Dedifferentiated amniotic fluid mesenchymal stem cell (primary cell): Measurements from ENCODE around the gene GRIK3.

ENCODE experiments used
- DNase-seq: peaks from one replicate; pipeline ENCODE4 v3.0.0-alpha.2; 2016; ENCODE audit errors: extremely low spot score

The GRIK3 gene

DNA sequence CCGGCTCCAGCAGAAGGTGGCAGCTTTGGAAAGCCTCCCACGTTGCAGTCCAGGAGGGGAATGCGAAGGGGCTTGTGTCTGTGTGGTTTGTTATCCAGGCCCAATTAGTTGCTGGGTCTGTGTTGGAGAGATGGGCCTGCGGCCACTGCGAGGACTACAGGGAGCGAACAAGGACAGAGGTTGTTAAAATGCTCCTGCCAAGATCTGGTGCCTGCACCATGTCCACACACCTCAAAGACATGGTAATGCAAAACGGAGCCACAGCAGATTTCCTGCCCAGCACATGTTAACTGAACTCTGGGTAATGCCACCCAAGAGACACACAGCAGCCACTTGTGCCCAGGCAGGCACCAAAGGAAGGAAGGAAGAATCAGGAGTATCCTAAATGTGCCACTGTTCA lies 18.6 kb downstream of the GRIK3 start:
- no peak for DNase-seq

DNA sequence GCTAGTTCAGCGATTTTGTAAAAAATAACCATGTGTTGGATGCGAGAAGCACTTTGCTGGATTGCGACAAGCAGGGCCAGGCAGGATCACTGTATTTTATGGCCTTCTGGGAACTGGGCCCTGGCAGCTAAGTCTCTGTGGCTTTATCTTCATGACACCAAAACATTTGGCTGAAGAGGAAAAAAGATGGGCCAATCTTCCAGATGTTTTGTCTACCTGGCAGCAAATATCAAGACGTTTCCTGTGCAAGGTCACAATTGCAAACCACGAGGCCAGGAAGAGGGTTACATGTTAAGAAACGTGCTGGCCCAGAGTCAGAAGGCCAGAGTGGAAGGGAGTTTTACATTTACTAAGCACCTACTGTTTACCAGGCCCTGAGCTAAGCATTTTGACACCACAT lies 22.1 kb downstream of the GRIK3 start:
- DNase-seq = no peak

DNA sequence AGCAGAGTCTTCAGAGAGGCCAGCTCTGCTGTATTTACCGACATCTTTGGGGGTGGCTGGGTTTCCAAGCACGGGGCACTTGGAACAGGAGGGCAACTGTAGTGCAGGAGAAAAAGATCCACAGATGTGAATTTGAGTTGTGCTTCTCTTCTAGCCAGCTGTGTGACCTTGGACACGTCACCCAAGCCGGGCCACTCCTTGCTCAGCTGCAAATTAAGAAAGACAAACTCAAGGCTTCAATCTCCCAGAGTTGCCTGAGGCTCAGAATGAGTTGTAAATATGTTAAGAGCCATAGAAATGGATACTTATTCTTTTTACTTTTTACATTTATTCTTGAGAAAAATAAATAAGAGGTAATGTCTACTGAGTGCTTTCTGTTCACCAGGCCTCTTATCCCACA lies 24.3 kb downstream of the GRIK3 start:
- no peak for DNase-seq

DNA sequence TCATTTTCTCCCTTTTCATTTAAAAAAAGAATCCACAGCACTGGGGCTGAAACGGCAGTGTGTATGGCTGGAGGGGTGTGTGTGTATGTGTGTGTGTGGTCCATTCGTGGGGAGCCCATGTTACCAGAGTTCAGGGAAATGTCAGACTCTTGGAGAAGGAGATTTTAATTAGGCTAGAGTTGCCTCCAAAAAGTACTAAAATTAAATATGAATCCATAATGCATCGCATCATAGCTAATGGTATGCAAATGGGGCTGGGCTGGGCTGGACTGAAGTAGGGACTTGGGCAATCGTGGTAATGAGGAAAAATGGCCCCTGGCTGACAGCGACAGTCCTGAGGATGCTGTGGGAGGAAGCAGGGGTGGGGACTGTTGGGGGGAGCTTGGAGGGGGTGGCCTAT lies 24.8 kb downstream of the GRIK3 start:
- no peak for DNase-seq

DNA sequence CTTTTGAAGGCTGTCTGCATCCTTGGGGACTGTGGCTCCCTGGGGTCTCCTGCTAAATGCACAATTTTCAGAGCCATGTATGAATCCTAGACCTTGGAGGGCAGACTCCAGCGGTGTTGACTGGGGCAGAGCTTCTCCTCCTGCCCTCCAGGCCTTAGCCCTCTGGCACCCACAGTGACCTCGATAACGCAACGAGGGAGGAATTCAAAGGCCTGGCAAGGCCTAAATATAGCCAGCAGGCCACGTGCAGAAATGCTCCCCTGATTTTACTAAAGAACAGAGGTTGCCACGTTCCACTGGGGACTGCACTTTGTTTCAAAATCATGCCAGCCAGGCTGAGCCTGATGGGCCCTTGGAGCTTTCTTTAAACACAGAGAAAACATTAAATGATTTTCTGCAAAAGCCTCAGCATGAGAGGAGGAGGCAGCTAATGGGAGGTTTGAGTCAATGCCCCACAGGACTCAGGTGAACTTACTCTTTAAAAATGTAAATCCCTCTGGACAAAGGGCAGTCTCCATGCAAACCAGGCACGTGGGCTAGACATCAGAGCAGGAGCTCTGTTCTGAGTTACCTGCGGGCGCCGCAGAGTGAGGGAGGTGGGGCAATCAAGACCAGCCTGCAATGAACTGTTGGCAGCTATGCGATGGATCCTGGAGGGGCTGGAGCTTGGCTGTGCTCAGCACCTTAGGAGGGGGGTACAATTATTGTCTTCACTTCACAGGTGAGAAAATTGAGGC lies 28.0 kb downstream of the GRIK3 start:
- DNase-seq = no peak

DNA sequence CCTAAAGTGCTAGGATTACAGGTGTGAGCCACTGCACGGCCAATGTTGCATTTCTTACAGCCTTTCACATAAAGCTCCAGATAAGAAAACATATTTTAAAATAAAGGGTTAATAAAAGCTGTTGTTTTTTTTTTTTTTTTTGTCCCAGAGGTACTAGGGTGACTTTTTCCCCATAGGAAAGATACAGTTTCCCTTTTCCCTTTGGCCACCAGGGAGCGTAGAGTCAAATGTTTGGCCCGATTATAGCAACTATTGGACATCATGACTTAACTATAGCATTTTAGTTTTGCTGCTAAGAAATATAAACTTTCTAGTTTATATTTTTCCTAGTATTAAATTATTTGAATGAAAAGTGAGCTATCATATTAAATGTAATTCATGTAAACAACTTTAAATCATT lies 31.4 kb downstream of the GRIK3 start:
- DNase-seq = no peak

DNA sequence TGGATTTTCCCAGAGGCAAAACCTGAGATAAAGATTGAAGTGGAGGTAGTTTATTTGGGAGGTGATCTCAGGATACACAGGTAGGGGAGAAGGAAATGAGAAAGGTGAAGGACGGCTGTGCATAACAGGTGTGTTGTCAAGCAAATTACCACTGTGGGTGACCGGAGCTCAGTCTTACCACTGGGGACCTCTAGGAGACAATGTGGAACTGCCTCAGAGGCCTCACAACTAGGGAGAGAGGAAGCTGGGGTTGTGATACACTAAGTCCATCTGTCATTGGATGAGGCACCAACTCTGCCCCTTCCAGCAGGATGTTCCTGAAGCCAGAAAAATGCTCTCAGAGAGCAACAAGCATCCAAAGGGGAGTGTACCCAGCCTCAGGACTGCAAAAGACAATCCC lies 32.6 kb downstream of the GRIK3 start:
- DNase-seq = no peak

DNA sequence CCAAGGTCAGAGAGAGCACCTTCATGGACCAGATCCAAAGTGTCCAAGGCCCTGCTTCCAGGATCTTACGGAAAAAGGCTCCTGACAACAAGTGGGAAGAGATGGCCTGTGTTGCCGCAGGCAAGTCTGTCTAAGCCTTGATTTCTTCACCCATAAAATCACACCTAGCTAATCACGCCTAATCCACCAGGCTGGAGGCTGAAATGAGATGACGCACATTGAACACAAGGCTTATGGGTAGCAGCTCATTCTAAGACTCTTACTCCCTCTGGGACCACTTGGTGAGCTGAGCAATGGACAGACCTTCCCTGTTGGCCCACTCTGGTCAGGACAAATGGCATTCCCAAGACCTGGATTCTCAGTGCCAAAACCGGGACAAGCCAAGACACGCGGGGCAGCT lies 38.2 kb downstream of the GRIK3 start:
- DNase-seq = no peak

DNA sequence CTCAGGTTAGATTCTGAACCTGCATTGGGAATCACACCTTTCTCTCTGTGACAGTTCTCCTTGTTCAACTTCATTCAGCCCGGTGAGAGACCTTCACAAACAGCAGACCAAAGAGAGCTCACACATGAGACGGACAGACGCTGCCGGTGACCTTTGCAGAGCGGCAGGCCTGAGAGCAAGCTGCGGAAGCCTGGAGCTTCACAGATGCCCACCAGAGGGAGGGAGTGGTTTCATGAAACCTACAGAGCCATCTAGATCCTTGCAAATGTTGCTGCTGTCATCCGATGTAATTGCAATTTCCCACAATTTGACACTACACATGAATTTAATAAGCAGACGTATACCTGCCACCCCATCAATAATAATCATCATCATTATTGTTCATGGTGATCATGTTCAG lies 39.4 kb downstream of the GRIK3 start:
- no peak for DNase-seq

DNA sequence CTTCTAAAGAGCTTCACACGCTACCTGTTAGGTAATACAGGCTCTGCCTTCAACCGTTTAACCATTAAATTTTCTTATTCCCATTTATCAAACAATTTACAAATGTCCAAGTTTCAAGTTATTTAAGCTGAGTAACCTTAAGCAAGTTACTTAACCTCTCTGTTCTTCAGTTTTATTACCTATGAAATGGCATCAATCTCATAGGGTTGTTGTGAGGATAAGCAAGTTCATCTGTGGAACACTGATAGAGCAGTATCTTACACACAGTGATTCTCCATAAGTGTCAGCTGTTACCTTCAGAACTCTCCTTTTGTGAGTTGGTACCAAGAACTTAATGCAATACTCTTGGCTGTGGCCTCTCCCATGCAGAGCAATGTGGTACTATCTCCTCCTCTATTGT lies 40.0 kb downstream of the GRIK3 start:
- DNase-seq = no peak

DNA sequence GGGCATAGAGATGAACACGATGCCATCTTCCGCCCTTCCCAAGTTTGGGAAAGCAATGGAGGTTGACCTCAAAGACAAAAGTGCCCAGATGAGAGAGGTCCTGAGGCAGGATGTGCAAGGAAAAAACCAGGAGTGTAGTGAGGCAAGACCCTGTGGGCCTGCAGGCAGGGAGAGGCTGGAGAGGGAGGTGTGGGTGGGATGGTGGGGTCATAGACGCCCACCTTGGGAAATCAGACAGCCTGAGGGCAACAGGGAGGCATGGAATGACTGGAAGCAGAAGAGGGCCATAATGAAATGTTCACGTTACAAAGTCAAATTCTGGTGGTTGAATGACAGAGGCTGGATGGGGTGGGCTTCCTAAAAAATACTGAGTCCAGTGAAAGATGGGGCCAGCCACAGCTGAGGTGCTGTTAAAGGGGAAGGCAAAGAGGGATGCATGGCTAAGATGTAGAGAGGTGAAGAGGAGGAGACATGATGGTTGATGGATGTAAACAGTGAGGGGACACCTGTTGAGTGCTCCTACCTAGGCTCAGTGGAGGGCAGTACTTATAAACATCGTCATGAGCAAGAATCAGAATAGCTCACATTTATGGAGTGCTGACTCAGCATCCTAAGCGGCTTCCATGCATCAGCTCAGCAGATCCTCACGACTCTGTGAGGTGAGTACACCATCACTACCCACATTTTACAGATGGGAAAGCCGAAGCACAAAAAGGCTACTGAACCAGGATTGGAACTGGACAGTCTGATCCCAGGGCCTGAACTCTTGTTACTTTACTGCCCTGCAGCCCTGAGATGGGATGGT lies 42.0 kb downstream of the GRIK3 start:
- DNase-seq = no peak

DNA sequence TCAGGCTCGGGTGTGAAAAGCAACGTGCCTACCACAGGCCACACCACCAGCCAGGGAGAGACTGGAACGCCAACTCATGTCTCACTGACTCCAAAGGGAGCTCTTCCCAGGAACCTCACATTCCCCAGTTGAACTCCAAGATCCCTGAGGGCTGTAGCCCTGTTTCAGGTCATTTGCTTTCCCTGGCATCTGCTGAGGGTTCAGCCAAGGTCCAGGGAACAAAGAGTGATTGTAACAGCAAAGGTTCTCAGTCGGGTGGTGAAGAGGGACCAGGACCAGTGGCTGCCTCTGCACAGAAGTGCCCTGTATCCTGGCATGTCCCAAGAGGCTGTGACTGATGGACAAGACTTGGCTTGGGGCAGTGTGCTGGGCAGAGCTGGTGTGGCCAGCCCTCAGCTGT lies 42.8 kb downstream of the GRIK3 start:
- no peak for DNase-seq

DNA sequence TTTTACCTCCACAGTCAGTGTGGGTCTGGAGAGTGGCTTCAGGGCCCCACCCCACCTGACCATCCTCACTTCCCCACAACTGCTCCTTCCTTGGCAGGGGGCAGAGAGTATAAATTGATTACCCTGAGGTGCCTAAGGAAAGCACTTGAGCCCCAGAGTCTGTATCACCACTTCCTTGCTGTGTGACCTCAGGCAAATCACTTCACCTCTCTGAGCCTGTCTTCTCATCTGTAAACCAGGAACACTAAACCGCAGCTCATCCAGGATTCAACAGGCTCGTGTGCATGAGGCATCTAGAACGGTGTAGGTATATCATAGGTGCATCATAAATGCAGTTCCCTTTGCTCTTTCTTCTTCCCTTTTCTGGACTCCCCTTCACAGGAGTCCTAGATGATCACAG lies 43.4 kb downstream of the GRIK3 start:
- no peak for DNase-seq

DNA sequence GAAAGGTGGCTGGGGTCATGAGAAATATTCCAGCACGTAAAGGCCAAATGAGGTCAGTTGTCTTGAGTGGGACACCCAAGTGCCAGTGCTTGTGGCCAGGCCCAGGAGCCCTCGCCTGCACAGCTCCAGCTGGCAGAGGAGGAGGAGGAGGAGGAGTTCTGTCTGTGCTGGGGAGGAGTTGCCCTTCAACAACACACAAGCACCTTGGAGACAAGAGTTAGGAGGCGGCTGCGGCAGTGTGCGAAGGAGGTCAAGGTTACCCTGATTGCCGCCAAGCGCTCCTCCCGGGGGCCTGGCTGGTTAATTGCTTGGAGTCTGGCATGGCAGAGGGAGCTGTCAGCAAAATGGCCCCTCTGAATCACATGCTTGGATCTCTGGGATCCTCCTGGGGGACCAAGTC lies 45.1 kb downstream of the GRIK3 start:
- no peak for DNase-seq

DNA sequence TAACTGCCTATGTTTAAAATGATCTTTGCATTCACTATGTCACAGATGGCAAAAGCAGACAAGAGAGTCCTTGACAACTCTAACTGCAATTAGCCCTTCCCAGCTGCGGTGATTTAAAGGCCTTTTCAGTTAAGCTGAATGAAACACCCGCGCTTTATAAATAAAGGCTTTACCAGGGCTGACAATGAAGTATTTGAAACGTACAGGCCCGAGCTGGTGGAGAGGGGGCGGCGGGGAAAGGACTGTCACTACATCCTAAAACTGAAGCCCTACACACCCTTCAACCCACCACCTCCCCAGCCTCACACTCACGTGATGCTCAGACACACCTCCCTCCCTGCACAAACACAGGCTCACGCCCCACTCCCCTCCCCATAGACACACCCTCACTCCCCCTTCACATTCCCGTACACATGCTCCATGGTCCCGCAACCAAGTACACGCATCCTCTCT lies 45.5 kb downstream of the GRIK3 start:
- DNase-seq = no peak

DNA sequence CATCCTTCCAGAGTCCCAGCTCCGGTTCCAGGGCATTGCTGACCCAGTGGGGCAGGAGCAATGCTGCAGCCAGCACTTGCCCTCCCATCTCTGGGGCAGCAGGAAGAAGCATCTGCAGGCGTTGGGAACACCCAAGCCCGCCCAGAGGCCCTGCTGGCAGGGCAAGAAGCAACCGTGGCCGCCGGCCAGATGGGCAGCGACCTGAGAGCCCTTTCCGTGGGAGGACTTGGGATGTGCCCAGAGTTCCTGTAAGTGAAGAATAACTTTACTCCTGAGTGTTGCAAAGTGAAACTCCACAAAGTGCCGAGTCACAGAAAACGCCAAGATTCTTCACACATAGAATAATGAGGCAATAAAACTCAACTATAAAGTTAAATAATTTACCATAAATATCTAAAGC lies 46.0 kb downstream of the GRIK3 start:
- no peak for DNase-seq

DNA sequence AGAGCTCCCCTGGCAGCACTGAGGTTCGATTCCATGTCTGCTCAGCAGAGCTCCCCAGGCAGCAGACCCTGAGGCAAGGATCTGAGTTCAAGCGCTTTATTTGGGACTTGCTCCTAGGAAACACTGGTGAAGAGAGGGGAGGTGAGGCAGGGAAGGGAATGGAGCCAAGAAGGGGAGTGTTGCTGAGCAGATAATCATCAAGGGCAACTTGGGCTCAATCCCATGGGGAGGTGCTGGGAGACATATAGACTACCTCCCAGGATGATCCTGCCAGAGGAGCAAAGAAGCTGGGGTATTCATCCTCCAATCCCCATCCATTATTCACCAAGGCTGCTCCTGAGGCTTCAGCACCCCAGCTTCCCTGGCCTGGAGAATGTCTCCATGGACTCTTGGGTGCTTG lies 47.0 kb downstream of the GRIK3 start:
- DNase-seq = no peak

DNA sequence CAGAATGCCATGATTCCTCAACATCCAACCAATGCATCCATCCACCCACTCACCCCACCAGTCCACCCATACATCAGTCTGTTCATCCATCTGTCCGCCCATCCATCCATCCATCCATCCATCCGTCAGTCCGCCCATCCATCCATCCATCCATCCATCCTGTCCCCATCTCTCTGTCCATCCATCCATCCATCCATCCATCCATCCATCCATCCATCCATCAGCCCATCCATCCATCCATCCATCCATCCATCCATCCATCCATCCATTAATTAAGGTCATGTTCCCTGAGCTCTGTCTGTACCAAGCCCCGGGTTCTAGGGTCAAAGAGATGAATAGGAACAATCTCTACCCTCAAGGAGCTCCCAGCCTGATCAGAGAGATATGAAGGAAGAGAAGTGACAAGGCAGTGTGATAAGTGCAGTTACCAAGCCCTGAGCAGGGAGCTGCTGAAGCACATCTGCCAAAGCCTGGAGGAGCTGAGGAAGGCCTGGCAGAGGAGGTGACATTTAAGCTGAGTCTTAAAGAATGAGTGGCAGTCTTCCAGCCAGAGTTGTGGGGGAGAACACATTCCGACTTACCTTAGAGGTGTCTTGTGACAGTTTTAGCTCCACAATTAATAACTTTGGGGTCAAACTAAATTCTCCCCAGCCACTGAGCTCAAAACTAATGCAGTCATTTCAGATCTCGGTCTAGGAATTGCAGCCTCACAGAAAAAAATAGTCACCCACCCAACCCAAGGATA lies 47.9 kb downstream of the GRIK3 start:
- no peak for DNase-seq

DNA sequence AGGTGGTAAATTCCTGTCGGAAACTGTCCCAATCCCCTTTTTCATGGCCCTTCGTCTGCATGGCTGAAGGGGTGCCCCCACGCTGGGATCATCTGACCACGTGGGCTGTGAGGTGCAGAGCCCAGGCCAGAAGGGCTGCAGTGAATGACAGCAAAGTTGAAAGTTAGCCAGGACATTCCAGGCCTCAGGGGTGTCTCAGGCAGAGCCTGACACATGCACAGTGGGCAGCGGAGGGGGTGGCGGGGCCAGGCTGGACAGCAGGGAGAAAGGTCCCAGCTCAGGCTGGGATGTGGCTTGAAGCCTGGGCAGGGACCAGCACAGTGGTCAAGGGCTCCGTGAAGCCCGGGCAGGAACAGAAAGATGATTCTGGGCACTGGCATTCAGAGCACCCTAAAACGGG lies 49.6 kb downstream of the GRIK3 start:
- DNase-seq = no peak

DNA sequence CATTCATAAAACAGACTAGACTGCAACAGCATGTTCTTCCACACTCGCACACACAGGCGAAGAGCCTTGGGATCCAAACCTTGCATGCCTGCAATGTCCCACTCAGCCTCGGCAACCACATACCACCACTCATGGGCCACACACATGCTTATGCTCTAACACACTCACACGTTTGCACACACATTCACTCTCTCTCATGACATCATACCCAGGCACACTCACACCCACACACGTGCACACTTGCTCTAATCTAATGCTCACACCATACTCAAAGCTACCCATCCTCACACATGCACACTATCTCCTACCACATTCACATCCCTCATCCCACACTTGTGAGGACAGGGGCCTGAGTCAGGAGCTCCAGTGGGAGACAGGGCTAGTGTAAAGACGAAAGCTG lies 50.3 kb downstream of the GRIK3 start:
- DNase-seq = no peak

DNA sequence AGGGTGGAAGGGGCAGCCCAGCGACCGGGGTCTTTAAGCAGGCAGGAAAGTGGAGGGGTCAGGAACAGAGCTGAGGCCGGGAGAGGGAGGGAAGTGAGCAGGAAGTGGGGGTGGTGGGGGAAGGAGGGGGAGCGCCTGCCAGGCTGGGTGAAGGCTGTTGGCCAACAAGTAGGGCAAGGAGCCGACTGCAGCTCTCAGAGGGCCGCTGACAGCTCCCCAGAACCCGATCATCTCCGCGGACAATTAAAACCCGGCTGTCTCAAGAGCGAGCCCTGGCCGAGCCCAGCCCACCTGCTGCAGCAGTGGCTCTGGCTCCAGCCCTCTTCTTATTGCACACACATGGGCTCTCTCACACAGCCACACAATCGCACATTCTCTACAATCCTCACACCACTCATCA lies 51.6 kb downstream of the GRIK3 start:
- no peak for DNase-seq

DNA sequence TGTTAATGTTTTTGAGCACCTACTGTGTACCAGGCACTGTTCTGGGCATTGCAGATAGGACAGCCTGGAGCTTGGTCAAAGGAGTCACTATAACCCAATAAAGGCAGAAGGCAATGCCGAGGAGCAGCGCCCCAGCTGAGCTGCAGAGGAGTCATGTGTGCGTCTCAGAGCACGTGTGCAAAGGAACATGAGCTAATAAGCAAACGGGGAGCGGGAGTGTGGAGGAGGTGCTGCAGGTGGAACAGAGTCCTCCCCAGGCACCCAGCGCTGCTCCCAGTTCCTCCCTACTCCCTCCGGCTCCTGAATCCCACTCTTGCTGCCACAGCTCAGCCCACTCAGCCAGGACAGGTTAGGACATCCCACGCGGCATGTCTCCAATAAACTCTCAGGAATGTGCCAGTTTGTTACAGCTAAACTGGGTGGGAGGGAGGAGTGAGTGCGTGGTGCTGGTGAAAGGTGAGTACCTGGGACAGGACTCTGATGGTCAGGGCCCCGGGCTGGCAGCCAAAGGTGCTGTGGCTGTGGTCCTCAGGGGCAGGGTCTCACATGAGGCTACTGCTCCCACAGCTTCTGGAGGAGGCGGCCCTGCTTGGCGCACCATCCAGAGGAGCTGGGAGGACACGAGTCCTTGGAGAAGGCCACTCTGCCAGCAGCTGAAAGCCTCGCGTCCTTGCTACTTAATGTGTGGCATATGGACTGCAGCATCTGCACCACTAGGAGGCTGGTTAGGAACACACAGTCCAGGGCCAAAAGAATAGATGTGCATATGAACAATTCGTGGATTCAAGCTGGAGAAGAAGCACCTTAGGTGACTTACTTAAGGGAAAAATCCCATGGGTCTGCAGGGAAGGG lies 52.3 kb downstream of the GRIK3 start:
- DNase-seq = no peak
